K562 (cell line): ENCODE data around the gene ZNF213. TPM values are rescaled to one million over a fixed set of nuclear protein-coding genes. Genes with fewer than 3 reads are reported as not detected.

Experiments used
- ARID3B ChIP-seq: fragments of 250-450 bp; sonication (Bioruptor Pico); IDR thresholded peaks from 2 replicates; pipeline ENCODE4 v1.4.0; 2020; ENCODE audit warnings: borderline replicate concordance
- ATF2 ChIP-seq: sonication (generic); formaldehyde crosslinking; IDR thresholded peaks from 2 replicates; pipeline ENCODE4 v1.8.1; 2022; ENCODE audit warnings: missing genetic modification reagents
- BCLAF1 ChIP-seq, 2 experiments: fragments of 450-650 bp in 1 of 2; IDR thresholded peaks; 2 replicates each; pipeline ENCODE4 v1.6.1; 2011 to 2017; ENCODE audit warnings: low read depth in 2 of 2, antibody characterized with exemption in 1 of 2, borderline replicate concordance in 1 of 2, low read length in 1 of 2, mild to moderate bottlenecking in 1 of 2, mixed read lengths in 1 of 2; ENCODE audit not compliant: control insufficient read depth in 1 of 2
- CHD4 ChIP-seq: fragments of 200-600 bp; sonication (generic); IDR thresholded peaks from 3 replicates; pipeline ENCODE4 v1.6.1; 2012; ENCODE audit warnings: low read depth, mild to moderate bottlenecking, mixed read lengths, low read length, inconsistent platforms; ENCODE audit not compliant: insufficient read depth, insufficient replicate concordance, poor library complexity, severe bottlenecking
- CTBP1 ChIP-seq: fragments of 450-650 bp; IDR thresholded peaks from 2 replicates; pipeline ENCODE4 v1.6.1; 2016; ENCODE audit warnings: borderline replicate concordance
- ESRRA ChIP-seq: fragments of 450-650 bp; IDR thresholded peaks from 2 replicates; pipeline ENCODE4 v1.6.1; 2014; ENCODE audit warnings: low read depth, mild to moderate bottlenecking, moderate library complexity, borderline replicate concordance
- FOXK2 ChIP-seq, 2 experiments: fragments of 450-650 bp; IDR thresholded peaks in 1 of 2; conservative IDR thresholded peaks in 1 of 2; 2 replicates each; pipeline ENCODE4 v1.6.1; 2016; ENCODE audit warnings: low read depth in 2 of 2, mild to moderate bottlenecking in 1 of 2
- L3MBTL2 ChIP-seq: fragments of 450-650 bp; IDR thresholded peaks from 2 replicates; pipeline ENCODE4 v1.6.1; 2016; ENCODE audit warnings: mild to moderate bottlenecking, moderate library complexity
- NFIC ChIP-seq: fragments of 450-650 bp; IDR thresholded peaks from 2 replicates; pipeline ENCODE4 v1.6.1; 2017; ENCODE audit warnings: mild to moderate bottlenecking, inconsistent platforms
- NR2C2 ChIP-seq, 2 experiments: fragments of 200-800 bp in 1 of 2; sonication (Bioruptor generic) in 1 of 2; sonication (generic) in 1 of 2; formaldehyde crosslinking in 1 of 2; IDR thresholded peaks; 2 replicates each; pipeline versions ENCODE4 v1.6.1 to v1.8.0; 2016 to 2022; ENCODE audit warnings: mild to moderate bottlenecking in 1 of 2, missing compliant biosample characterization in 1 of 2, missing genetic modification characterization in 1 of 2, missing genetic modification reagents in 1 of 2
- POLR2B ChIP-seq: fragments of 450-650 bp; IDR thresholded peaks from 2 replicates; pipeline ENCODE4 v1.6.1; 2018; ENCODE audit warnings: low read depth; ENCODE audit not compliant: partially characterized antibody
- RCOR1 ChIP-seq, 2 experiments: IDR thresholded peaks; 2 replicates each; pipeline ENCODE4 v1.6.1; 2012; ENCODE audit warnings: low read depth in 2 of 2, low read length in 2 of 2, borderline replicate concordance in 1 of 2, improper control_type of control experiment in 1 of 2
- SMARCE1 ChIP-seq: fragments of 450-650 bp; IDR thresholded peaks from 2 replicates; pipeline ENCODE4 v1.7.1; 2016; ENCODE audit warnings: mild to moderate bottlenecking
- TAL1 ChIP-seq: fragments of 450-650 bp; IDR thresholded peaks from 2 replicates; pipeline ENCODE4 v1.6.1; 2016; ENCODE audit warnings: mild to moderate bottlenecking
- THAP12 ChIP-seq: fragments of 250-450 bp; sonication (Bioruptor Pico); IDR thresholded peaks from 2 replicates; pipeline ENCODE4 v1.9.0; 2021; ENCODE audit warnings: mild to moderate bottlenecking, inconsistent platforms
- ZBTB7A ChIP-seq: IDR thresholded peaks from 2 replicates; pipeline ENCODE4 v1.6.1; 2011; ENCODE audit warnings: low read depth, mild to moderate bottlenecking, low read length, moderate library complexity, borderline replicate concordance; ENCODE audit not compliant: control insufficient read depth
- polyA plus RNA-seq, 8 experiments: library from polyadenylated mRNA; depleted of rRNA in 4 of 8; stranded (reverse) in 5 of 8; unstranded in 3 of 8; fragments of >200 nt; fragmentation: Nextera tagmentation in 2 of 8; fragmentation: Illumina TruSeq in 1 of 8; extraction: Ambion mirVana in 2 of 8; extraction: Trizol in 1 of 8; gene quantifications; 2 replicates each; pipeline versions ENCODE4 v1.2.1 to v1.2.3, GENCODE V29; 2011 to 2014; ENCODE audit warnings: inconsistent platforms in 1 of 8, missing spikeins in 1 of 8
- total RNA-seq, 7 experiments: library from RNA; depleted of rRNA in 6 of 7; stranded (reverse); fragments of >200 nt in 6 of 7; fragmentation: Illumina TruSeq in 2 of 7; extraction: Trizol in 2 of 7; gene quantifications; 2 replicates each; pipeline versions ENCODE4 v1.2.1 to v1.2.3, GENCODE V29; 2011 to 2021; ENCODE audit warnings: low replicate concordance in 1 of 7

ZNF213 gene
- total and polyA plus RNA-seq, 9 of the 15 experiments (the other 6 are each of a cell fraction or from before 2014, with no cell fraction given) = 0.49 to 10.0 (median 1.8) TPM

- TF ChIP-seq FOXK2 (conservative IDR thresholded peaks at IDR 0.05 in 1 of 2, IDR thresholded peaks at IDR 0.05 in 1 of 2; ENCODE audit: low read depth in 2 of 2) (0 out of 4 replicates have a peak, but pooled peaks of 1 of the 2 experiments have one; percentile 31), CHD4 (no peak), ATF2 (CRISPR knock-in tag) (no peak), NFIC (peak; percentile 31; the same call in 1 of the 2 replicates), RCOR1 (IDR thresholded peaks at IDR 0.05; ENCODE audit: borderline replicate concordance in 1 of 2, low read depth in 2 of 2, low read length in 2 of 2) (peak in 1 of 2 experiments; percentile 82; a peak in 2 of 4 replicates), ZBTB7A (peak; percentile 24; the same call in 1 of the 2 replicates), BCLAF1 (IDR thresholded peaks at IDR 0.05; ENCODE audit: borderline replicate concordance in 1 of 2, control insufficient read depth in 1 of 2, low read depth in 2 of 2, low read length in 1 of 2) (peak in 1 of 2 experiments; percentile 49; a peak in 1 of 4 replicates), ESRRA (peak; percentile 28; the same call in 1 of the 2 replicates), THAP12 (CRISPR knock-in tag) (no peak), CTBP1 (peak; percentile 46; the same call in 1 of the 2 replicates), TAL1 (0 out of 2 replicates have a peak, but pooled peaks have one; percentile 8), L3MBTL2 (0 out of 2 replicates have a peak, but pooled peaks have one; percentile 25), ARID3B (no peak), POLR2B (peak; percentile 29), SMARCE1 (0 out of 2 replicates have a peak, but pooled peaks have one; percentile 16), NR2C2 (CRISPR knock-in tag; IDR thresholded peaks at IDR 0.05) (no peak), NR2C2 (tag; IDR thresholded peaks at IDR 0.05) (peak; percentile 84)
Measured at GRCh38 chr16:3112058-3112880, 22.6 kb upstream of the ZNF213 start, which contains the start of gene ZNF205 (continued).
